WTC11 (cell line): ENCODE measurements around the gene TGFBRAP1. TPM values are rescaled to one million over a fixed set of nuclear protein-coding genes. Genes with fewer than 3 reads are reported as not detected.

Experiments used
- ATAC-seq: fragments of 200-7000 bp; cut with Tn5 transposase; 2 replicates; pipeline ENCODE4 v1.10.0; 2021; ENCODE audit warnings: mild to moderate bottlenecking, moderate library complexity
- CTCF ChIA-PET: fragments of 300-600 bp; sonication (Branson Sonifier 250); formaldehyde crosslinking; loops from one replicate; lab custom pipeline; 2021; ENCODE audit warnings: antibody characterized with exemption; lab: Charles Lee
- POLR2A ChIA-PET: fragments of 350-600 bp; sonication (Branson Sonifier 250); formaldehyde crosslinking; loops from one replicate; lab custom pipeline; 2021; ENCODE audit warnings: antibody characterized with exemption; lab: Charles Lee
- DNase-seq: peaks from one replicate; pipeline ENCODE4 v3.0.0; 2021; ENCODE audit warnings: low spot score
- H3K27ac Mint-ChIP-seq: 2 replicates; pipeline ENCODE4 v1.8.0; 2021; ENCODE audit warnings: mixed read lengths
- H3K27me3 Mint-ChIP-seq: 2 replicates; pipeline ENCODE4 v1.8.0; 2021; ENCODE audit warnings: low read depth, mild to moderate bottlenecking, moderate library complexity, mixed read lengths
- H3K36me3 Mint-ChIP-seq: 2 replicates; pipeline ENCODE4 v1.8.0; 2021; ENCODE audit warnings: mixed read lengths
- H3K4me1 Mint-ChIP-seq: 2 replicates; pipeline ENCODE4 v1.8.0; 2022; ENCODE audit warnings: mixed read lengths
- H3K4me3 Mint-ChIP-seq: 2 replicates; pipeline ENCODE4 v1.8.0; 2021; ENCODE audit warnings: mild to moderate bottlenecking, moderate library complexity, mixed read lengths
- H3K9me3 Mint-ChIP-seq: 2 replicates; pipeline ENCODE4 v1.8.0; 2021; ENCODE audit warnings: mixed read lengths
- CREB1 ChIP-seq: sonication (generic); formaldehyde crosslinking; IDR thresholded peaks from 2 replicates; pipeline ENCODE4 v1.8.0; 2023; ENCODE audit warnings: mild to moderate bottlenecking, missing genetic modification reagents
- CREM ChIP-seq: sonication (generic); formaldehyde crosslinking; IDR thresholded peaks from 2 replicates; pipeline ENCODE4 v1.8.1; 2022; ENCODE audit warnings: mild to moderate bottlenecking, missing genetic modification reagents, moderate library complexity
- EMX1 ChIP-seq: fragments of 250-450 bp; sonication (Bioruptor Pico); IDR thresholded peaks from 2 replicates; pipeline ENCODE4 v1.8.0; 2021; ENCODE audit warnings: mild to moderate bottlenecking
- ESRRA ChIP-seq: sonication (generic); formaldehyde crosslinking; IDR thresholded peaks from 2 replicates; pipeline ENCODE4 v1.8.1; 2022; ENCODE audit warnings: mild to moderate bottlenecking, missing genetic modification reagents, borderline replicate concordance
- ETV6 ChIP-seq: sonication (generic); formaldehyde crosslinking; IDR thresholded peaks from 2 replicates; pipeline ENCODE4 v1.8.1; 2022; ENCODE audit warnings: mild to moderate bottlenecking, missing genetic modification reagents
- GTF2I ChIP-seq: fragments of 250-450 bp; sonication (Bioruptor Pico); conservative IDR thresholded peaks from 2 replicates; pipeline ENCODE4 v1.4.0; 2021; ENCODE audit warnings: mild to moderate bottlenecking
- HMGXB4 ChIP-seq: sonication (generic); formaldehyde crosslinking; IDR thresholded peaks from 2 replicates; pipeline ENCODE4 v1.8.1; 2023; ENCODE audit warnings: mild to moderate bottlenecking, moderate library complexity, missing genetic modification reagents
- IRF2 ChIP-seq: sonication (generic); formaldehyde crosslinking; IDR thresholded peaks from 2 replicates; pipeline ENCODE4 v1.8.0; 2022; ENCODE audit warnings: low read depth, missing genetic modification reagents, borderline replicate concordance
- JUN ChIP-seq: sonication (generic); formaldehyde crosslinking; IDR thresholded peaks from 2 replicates; pipeline ENCODE4 v1.8.0; 2023; ENCODE audit warnings: mild to moderate bottlenecking, missing genetic modification reagents
- NR3C1 ChIP-seq: sonication (generic); formaldehyde crosslinking; conservative IDR thresholded peaks from 2 replicates; pipeline ENCODE4 v1.8.1; 2023; ENCODE audit warnings: low read depth, mild to moderate bottlenecking, missing genetic modification reagents
- TCF7 ChIP-seq: sonication (generic); formaldehyde crosslinking; IDR thresholded peaks from 2 replicates; pipeline ENCODE4 v1.8.0; 2022; ENCODE audit warnings: mild to moderate bottlenecking, low read depth, missing genetic modification reagents, moderate library complexity
- TP53 ChIP-seq: sonication (generic); formaldehyde crosslinking; IDR thresholded peaks from 2 replicates; pipeline ENCODE4 v1.8.1; 2023; ENCODE audit warnings: mild to moderate bottlenecking, missing genetic modification reagents
- ZNF219 ChIP-seq: sonication (generic); formaldehyde crosslinking; IDR thresholded peaks from 2 replicates; pipeline ENCODE4 v1.8.0; 2023; ENCODE audit warnings: missing genetic modification reagents, mild to moderate bottlenecking, borderline replicate concordance
- ZNF317 ChIP-seq: sonication (generic); formaldehyde crosslinking; IDR thresholded peaks from 2 replicates; pipeline ENCODE4 v1.8.1; 2023; ENCODE audit warnings: low read depth, mild to moderate bottlenecking, moderate library complexity, missing genetic modification reagents, borderline replicate concordance
- ZNF532 ChIP-seq: fragments of 250-450 bp; sonication (Bioruptor Pico); IDR thresholded peaks from 2 replicates; pipeline ENCODE4 v1.9.0; 2021; ENCODE audit warnings: mild to moderate bottlenecking, borderline replicate concordance
- total RNA-seq: library from RNA; stranded (reverse); gene quantifications from 3 replicates; pipeline ENCODE4 v1.2.3, GENCODE V29; 2021
- TF ChIP-seq, protein P1 (sequence below): sonication (generic); formaldehyde crosslinking; IDR thresholded peaks from 2 replicates; pipeline ENCODE4 v1.8.1; 2022; ENCODE audit warnings: low read depth, missing genetic modification reagents, borderline replicate concordance
- TF ChIP-seq, protein P2 (sequence below): fragments of 250-450 bp; sonication (Bioruptor Pico); IDR thresholded peaks from 2 replicates; pipeline ENCODE4 v1.9.0; 2021; ENCODE audit warnings: mild to moderate bottlenecking
- TF ChIP-seq, protein P3 (sequence below): sonication (generic); formaldehyde crosslinking; IDR thresholded peaks from 2 replicates; pipeline ENCODE4 v1.8.1; 2023; ENCODE audit warnings: mild to moderate bottlenecking, missing genetic modification reagents
- TF ChIP-seq, protein P4 (sequence below): fragments of 250-450 bp; sonication (Bioruptor Pico); conservative IDR thresholded peaks from 2 replicates; pipeline ENCODE4 v1.9.0; 2021; ENCODE audit warnings: mild to moderate bottlenecking
- TF ChIP-seq, protein P5 (sequence below): sonication (generic); formaldehyde crosslinking; IDR thresholded peaks from 2 replicates; pipeline ENCODE4 v1.8.0; 2023; ENCODE audit warnings: missing genetic modification reagents, mild to moderate bottlenecking, borderline replicate concordance
- TF ChIP-seq, protein P6 (sequence below): sonication (generic); formaldehyde crosslinking; IDR thresholded peaks from 2 replicates; pipeline ENCODE4 v1.8.0; 2022; ENCODE audit warnings: mild to moderate bottlenecking, missing genetic modification reagents

TGFBRAP1 gene
- total RNA-seq, 1 experiment from 2014 or later: 16.3 TPM

- TF ChIP-seq, protein P1, sequence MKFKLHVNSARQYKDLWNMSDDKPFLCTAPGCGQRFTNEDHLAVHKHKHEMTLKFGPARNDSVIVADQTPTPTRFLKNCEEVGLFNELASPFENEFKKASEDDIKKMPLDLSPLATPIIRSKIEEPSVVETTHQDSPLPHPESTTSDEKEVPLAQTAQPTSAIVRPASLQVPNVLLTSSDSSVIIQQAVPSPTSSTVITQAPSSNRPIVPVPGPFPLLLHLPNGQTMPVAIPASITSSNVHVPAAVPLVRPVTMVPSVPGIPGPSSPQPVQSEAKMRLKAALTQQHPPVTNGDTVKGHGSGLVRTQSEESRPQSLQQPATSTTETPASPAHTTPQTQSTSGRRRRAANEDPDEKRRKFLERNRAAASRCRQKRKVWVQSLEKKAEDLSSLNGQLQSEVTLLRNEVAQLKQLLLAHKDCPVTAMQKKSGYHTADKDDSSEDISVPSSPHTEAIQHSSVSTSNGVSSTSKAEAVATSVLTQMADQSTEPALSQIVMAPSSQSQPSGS (CRISPR knock-in tag): no peak
- no peak for TF ChIP-seq TCF7 (CRISPR knock-in tag)
- TF ChIP-seq GTF2I (CRISPR knock-in tag): no peak
- no peak for TF ChIP-seq HMGXB4 (CRISPR knock-in tag)
- no peak for TF ChIP-seq ESRRA (CRISPR knock-in tag)
- TF ChIP-seq TP53: no peak
- TF ChIP-seq NR3C1: no peak
- TF ChIP-seq, protein P2, sequence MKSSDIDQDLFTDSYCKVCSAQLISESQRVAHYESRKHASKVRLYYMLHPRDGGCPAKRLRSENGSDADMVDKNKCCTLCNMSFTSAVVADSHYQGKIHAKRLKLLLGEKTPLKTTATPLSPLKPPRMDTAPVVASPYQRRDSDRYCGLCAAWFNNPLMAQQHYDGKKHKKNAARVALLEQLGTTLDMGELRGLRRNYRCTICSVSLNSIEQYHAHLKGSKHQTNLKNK (CRISPR knock-in tag): no peak
- TF ChIP-seq, protein P3, sequence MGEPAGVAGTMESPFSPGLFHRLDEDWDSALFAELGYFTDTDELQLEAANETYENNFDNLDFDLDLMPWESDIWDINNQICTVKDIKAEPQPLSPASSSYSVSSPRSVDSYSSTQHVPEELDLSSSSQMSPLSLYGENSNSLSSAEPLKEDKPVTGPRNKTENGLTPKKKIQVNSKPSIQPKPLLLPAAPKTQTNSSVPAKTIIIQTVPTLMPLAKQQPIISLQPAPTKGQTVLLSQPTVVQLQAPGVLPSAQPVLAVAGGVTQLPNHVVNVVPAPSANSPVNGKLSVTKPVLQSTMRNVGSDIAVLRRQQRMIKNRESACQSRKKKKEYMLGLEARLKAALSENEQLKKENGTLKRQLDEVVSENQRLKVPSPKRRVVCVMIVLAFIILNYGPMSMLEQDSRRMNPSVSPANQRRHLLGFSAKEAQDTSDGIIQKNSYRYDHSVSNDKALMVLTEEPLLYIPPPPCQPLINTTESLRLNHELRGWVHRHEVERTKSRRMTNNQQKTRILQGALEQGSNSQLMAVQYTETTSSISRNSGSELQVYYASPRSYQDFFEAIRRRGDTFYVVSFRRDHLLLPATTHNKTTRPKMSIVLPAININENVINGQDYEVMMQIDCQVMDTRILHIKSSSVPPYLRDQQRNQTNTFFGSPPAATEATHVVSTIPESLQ: no peak
- TF ChIP-seq EMX1 (CRISPR knock-in tag): no peak
- TF ChIP-seq ZNF532: no peak
- TF ChIP-seq CREM: no peak
These were observed 14.2 kb downstream of the TGFBRAP1 start (continued) for GRCh38 chr2:105315314-105315713.

DNA sequence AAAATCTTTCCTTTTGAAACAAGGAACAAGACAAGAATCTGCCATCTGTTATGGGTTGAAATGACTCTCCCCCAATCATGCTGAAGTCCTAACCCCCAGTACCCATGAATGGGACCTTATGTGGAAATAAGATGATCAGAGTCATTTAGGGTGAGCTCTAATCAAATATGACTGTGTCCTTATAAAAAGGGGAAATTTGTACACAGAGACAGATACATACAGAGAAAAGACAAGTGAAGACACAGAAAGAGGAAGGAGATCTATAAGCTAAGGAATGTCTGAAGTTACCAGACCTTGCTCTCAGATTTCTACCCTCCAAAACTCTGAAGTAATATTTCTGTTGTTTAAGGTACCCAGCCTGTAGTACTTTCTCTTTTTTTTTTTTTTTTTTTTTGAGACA lies 15.7 kb downstream of the TGFBRAP1 start:
- POLR2A ChIA-PET: no interaction called here
- Mint-ChIP-seq H3K27ac (no peak overlapping the region), H3K36me3 (no peaks in the 10 kb centered on the region), H3K4me1 (peaks cover 11% of the 10 kb centered on the region), H3K27me3 (no peaks in the 10 kb centered on the region), H3K9me3 (no peaks in the 10 kb centered on the region), H3K4me3 (no peak overlapping the region)
- CTCF ChIA-PET: no interaction called here
- DNase-seq: no peak
- ATAC-seq: no peak
- TF ChIP-seq CREB1 (no peak), ETV6 (no peak), ZNF219 (CRISPR knock-in tag) (no peak), ZNF317 (no peak), IRF2 (no peak), JUN (CRISPR knock-in tag) (no peak)
- TF ChIP-seq, protein P4, sequence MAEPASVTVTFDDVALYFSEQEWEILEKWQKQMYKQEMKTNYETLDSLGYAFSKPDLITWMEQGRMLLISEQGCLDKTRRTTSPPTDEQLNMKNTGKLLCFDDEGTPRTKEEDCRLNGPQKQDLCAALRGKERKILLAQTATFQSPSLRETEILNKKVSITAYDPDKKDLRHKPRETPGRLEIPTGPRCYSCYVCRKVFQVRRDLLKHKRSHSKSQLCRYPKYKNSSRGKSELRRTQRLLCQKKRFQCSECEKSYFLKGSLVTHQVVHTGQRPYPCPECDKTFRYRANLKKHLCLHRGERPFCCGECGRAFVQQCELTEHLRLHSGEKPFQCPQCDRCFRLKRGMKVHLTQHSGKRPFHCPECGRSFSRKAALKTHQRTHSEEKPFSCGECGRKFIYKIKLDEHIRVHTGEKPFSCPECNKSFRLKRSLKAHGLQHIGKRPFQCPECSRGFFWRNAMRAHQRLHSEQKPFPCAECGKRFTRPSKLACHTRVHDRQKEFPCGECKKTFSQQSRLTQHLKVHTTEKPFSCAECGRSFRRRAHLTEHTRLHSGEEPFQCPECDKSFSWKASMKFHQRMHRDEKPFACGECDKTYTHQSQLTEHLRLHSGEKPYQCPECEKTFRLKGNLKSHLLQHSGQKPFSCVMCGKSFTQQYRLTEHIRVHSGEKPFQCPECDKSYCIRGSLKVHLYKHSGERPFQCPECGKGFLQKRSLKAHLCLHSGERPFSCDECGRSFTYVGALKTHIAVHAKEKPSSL (CRISPR knock-in tag): no peak
- TF ChIP-seq, protein P5, sequence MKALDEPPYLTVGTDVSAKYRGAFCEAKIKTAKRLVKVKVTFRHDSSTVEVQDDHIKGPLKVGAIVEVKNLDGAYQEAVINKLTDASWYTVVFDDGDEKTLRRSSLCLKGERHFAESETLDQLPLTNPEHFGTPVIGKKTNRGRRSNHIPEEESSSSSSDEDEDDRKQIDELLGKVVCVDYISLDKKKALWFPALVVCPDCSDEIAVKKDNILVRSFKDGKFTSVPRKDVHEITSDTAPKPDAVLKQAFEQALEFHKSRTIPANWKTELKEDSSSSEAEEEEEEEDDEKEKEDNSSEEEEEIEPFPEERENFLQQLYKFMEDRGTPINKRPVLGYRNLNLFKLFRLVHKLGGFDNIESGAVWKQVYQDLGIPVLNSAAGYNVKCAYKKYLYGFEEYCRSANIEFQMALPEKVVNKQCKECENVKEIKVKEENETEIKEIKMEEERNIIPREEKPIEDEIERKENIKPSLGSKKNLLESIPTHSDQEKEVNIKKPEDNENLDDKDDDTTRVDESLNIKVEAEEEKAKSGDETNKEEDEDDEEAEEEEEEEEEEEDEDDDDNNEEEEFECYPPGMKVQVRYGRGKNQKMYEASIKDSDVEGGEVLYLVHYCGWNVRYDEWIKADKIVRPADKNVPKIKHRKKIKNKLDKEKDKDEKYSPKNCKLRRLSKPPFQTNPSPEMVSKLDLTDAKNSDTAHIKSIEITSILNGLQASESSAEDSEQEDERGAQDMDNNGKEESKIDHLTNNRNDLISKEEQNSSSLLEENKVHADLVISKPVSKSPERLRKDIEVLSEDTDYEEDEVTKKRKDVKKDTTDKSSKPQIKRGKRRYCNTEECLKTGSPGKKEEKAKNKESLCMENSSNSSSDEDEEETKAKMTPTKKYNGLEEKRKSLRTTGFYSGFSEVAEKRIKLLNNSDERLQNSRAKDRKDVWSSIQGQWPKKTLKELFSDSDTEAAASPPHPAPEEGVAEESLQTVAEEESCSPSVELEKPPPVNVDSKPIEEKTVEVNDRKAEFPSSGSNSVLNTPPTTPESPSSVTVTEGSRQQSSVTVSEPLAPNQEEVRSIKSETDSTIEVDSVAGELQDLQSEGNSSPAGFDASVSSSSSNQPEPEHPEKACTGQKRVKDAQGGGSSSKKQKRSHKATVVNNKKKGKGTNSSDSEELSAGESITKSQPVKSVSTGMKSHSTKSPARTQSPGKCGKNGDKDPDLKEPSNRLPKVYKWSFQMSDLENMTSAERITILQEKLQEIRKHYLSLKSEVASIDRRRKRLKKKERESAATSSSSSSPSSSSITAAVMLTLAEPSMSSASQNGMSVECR (CRISPR knock-in tag): no peak
- TF ChIP-seq, protein P6, sequence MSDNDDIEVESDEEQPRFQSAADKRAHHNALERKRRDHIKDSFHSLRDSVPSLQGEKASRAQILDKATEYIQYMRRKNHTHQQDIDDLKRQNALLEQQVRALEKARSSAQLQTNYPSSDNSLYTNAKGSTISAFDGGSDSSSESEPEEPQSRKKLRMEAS (CRISPR knock-in tag): no peak
